ENCODE measurements around the gene GRM7.

DNA sequence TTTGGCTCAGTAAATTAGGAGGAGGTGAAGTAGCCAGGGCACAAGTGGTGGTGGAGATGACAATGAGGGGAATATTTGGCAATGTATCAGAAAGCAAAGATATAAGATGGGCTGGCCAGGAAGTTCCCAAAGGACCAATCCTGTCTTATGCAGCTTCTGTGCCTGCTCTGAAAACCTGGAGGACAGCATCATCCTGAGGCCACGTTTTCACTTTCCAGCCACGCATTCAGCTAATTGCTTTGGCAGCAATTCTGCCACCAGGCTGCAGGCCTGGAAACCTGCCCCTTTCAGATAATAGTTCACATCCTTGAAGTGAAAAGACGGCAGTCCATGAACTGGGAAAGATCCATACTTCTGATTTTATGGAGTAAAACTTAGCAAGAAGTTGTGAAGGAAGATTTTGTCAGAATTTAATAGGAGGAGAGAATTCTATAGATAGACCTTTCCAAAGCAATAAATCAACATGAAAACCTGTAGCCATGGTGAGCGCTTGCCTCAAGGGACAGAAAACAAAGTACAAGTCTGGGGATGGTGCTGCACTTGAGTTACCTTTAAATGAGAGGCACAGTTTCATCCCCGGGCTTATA, 682.5 kb downstream of the GRM7 start:
- TF ChIP-seq POLR2AphosphoS5 (IDR thresholded peaks at IDR 0.05; ENCODE audit: low read depth, low read length): no peak
- TF ChIP-seq, protein P1, sequence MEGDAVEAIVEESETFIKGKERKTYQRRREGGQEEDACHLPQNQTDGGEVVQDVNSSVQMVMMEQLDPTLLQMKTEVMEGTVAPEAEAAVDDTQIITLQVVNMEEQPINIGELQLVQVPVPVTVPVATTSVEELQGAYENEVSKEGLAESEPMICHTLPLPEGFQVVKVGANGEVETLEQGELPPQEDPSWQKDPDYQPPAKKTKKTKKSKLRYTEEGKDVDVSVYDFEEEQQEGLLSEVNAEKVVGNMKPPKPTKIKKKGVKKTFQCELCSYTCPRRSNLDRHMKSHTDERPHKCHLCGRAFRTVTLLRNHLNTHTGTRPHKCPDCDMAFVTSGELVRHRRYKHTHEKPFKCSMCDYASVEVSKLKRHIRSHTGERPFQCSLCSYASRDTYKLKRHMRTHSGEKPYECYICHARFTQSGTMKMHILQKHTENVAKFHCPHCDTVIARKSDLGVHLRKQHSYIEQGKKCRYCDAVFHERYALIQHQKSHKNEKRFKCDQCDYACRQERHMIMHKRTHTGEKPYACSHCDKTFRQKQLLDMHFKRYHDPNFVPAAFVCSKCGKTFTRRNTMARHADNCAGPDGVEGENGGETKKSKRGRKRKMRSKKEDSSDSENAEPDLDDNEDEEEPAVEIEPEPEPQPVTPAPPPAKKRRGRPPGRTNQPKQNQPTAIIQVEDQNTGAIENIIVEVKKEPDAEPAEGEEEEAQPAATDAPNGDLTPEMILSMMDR (IDR thresholded peaks at IDR 0.05 in 2 of 3, conservative IDR thresholded peaks at IDR 0.05 in 1 of 3; ENCODE audit: borderline replicate concordance in 1 of 3, insufficient read depth in 1 of 3, low read depth in 2 of 3, low read length in 2 of 3): 0 out of 6 replicates have a peak, but pooled peaks of 1 of the 3 experiments have one; percentile 9
